AG04450 (cell line): ENCODE measurements around the gene DEDD2. TPM values are rescaled to one million over a fixed set of nuclear protein-coding genes. Genes with fewer than 3 reads are reported as not detected.

ENCODE experiments used
- CTCF ChIA-PET: fragments of 300-600, 350-600 bp; formaldehyde crosslinking; extraction: SDS; loops from one replicate; lab custom pipeline; 2022; ENCODE audit warnings: antibody characterized with exemption, inconsistent platforms; lab: Charles Lee
- POLR2A ChIA-PET: fragments of 350-600 bp; formaldehyde crosslinking; extraction: SDS; loops from one replicate; lab custom pipeline; 2021; ENCODE audit warnings: antibody characterized with exemption, inconsistent platforms; lab: Yijun Ruan, JAX
- DNase-seq: peaks from one replicate; pipeline ENCODE4 v3.0.0-alpha.2; 2011; ENCODE audit warnings: low read depth, low spot score
- H3K27ac ChIP-seq: one replicate; pipeline ENCODE4 v1.5.1; 2012; ENCODE audit warnings: low read depth, low read length, control low read depth
- H3K27me3 ChIP-seq: one replicate; pipeline ENCODE4 v1.6.0; 2012; ENCODE audit warnings: low read length; ENCODE audit not compliant: control insufficient read depth, insufficient read depth
- H3K4me3 ChIP-seq: 2 replicates; pipeline ENCODE4 v1.5.1; 2011; ENCODE audit warnings: mild to moderate bottlenecking, low read depth, low read length, control low read depth
- H3K9me3 ChIP-seq: 2 replicates; pipeline ENCODE4 v1.5.1; 2012; ENCODE audit warnings: low read length; ENCODE audit not compliant: control insufficient read depth, insufficient read depth
- polyA plus RNA-seq: library from polyadenylated mRNA; depleted of rRNA; stranded (reverse); fragments of >200 nt; gene quantifications from 2 replicates; pipeline ENCODE4 v1.2.3, GENCODE V29; 2011
- TF ChIP-seq, protein P1 (sequence below): IDR thresholded peaks from 2 replicates; pipeline ENCODE4 v1.5.1; 2011; ENCODE audit warnings: low read depth, low read length, control low read depth, inconsistent platforms

Gene DEDD2
- polyA plus RNA-seq, 1 experiment = 11.8 TPM

DNA sequence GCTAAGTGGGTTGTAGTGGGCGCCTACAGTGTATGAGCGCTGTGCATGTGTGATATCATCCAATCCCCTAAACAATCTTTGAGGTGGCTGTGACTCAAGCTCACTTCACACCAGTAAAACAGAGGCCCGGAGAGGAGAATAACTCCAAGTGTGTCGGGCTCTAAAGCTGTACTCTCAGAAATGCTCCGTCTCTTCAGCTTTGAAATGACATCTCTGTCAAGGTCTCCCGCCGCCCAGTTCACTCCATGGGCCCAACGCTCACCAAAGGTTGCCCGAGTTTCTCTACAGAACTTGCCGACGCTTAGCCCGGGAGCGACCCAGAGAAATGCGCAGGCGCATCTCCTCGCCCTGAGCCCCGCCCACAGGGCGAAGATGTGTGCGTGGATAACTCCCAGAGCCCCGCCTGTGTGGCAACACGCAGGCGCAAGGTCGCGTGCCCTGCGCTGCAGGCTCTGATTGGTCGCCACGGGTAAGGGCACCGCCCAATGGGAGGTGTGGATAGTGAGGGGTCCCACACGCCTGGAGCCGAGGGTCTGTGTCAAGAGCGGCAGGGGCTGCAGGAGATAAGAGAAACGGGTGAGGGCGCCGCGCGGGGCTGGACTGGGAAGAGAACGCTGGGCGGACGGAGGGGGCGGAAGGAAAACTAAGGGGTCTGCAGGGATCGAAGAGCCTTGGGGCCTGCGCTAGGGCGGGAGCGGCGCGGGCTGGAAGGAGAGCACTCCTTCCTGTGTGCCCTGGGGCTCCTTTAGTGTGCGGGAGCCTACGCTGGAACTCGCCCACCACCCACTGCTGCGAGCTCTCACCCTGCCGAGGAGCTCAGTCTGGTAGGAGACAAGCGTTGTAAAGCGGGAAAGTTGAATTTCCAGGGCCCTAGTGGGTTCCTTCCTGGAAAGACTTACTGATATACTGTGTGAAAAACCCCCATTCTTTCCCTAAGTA, 2.6 kb upstream of the DEDD2 start, which contains the start of gene ZNF526:
ZNF526 (plus strand) TSS at position 501 of the 939 bp plus-strand sequence. CDS start 4,092 bp downstream, outside the sequence.
- peak within 1 kb of the TSS; percentile 96 for H3K4me3 ChIP-seq
- peak within 1 kb of the TSS; percentile 80 for H3K27ac ChIP-seq
- DNase-seq = peak; percentile 94
- ChIA-PET CTCF (interaction anchor here (1.0 to 1.3 kb wide), 3 partner anchors 26 to 112 kb away, joined by 3 to 5 read pairs (median 3); no protein-coding TSS in a partner anchor), POLR2A (interaction anchor here (0.6 to 0.9 kb wide), 3 partner anchors 14 to 170 kb away, joined by 3 read pairs; partner anchors contain the start of gene CNFN)
- no peaks in the 10 kb centered on the region for H3K27me3 ChIP-seq
- TF ChIP-seq, protein P1, sequence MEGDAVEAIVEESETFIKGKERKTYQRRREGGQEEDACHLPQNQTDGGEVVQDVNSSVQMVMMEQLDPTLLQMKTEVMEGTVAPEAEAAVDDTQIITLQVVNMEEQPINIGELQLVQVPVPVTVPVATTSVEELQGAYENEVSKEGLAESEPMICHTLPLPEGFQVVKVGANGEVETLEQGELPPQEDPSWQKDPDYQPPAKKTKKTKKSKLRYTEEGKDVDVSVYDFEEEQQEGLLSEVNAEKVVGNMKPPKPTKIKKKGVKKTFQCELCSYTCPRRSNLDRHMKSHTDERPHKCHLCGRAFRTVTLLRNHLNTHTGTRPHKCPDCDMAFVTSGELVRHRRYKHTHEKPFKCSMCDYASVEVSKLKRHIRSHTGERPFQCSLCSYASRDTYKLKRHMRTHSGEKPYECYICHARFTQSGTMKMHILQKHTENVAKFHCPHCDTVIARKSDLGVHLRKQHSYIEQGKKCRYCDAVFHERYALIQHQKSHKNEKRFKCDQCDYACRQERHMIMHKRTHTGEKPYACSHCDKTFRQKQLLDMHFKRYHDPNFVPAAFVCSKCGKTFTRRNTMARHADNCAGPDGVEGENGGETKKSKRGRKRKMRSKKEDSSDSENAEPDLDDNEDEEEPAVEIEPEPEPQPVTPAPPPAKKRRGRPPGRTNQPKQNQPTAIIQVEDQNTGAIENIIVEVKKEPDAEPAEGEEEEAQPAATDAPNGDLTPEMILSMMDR = no peak
- H3K9me3 ChIP-seq = no peaks in the 10 kb centered on the region; the same call in 1 of the 2 replicates

DNA sequence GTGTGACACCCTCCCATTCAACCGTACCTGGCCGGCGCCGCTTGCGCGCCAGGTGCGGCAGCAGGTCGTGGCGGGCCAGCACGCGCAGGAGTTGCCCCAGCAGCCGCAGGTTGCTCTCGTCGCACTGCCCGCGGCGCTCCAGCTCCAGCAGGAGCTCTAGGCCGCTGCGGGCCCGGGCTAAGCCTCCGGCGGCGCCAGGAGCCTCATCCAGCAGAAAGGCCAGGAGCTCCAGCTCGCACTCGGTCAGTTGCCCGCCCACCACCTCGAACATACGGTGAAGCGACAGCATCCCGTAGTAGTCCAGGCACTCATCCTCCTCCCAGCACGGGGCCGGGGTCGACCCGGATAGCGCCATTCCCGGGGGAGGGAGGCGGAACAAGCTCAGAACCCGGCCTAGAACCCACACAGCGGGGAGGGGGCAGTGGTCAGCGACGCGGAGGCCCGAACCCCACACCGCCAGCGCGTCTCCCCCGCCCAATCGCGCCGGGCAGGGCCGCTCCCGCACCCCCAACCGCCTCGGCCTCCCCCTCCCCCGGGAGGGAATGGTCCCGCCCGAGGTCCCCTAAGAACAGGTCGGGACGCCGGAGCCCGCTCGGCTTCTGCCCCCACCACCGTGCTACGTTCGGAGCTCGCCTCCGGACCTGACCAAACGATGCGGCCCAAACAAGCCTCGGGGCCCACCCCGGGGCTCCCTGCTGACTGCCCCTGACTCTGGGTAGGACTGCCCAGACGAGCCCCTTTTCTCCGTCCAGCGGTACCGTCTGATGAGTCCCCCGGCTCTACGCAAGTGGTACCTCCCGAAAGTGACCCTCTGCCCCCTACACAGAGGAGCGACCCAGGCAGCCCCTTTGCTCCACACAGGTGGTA, 591 bp downstream of the DEDD2 start:
- POLR2A ChIA-PET = interaction anchor here (0.5 to 1.2 kb wide), 5 partner anchors 9 to 230 kb away, joined by 3 to 7 read pairs (median 4); partner anchors contain the start of gene GSK3A
- no peak for DNase-seq
- H3K9me3 ChIP-seq = no peaks in the 10 kb centered on the region; the same call in 1 of the 2 replicates
- no peaks in the 10 kb centered on the region for H3K27me3 ChIP-seq
- CTCF ChIA-PET = interaction anchor here (0.6 to 1.1 kb wide), 4 partner anchors 41 to 107 kb away, joined by 3 to 6 read pairs (median 4); no protein-coding TSS in a partner anchor
- TF ChIP-seq, protein P1 = no peak
- peak overlapping the region; percentile 96 for H3K4me3 ChIP-seq
- peak overlapping the region; percentile 61 for H3K27ac ChIP-seq

DNA sequence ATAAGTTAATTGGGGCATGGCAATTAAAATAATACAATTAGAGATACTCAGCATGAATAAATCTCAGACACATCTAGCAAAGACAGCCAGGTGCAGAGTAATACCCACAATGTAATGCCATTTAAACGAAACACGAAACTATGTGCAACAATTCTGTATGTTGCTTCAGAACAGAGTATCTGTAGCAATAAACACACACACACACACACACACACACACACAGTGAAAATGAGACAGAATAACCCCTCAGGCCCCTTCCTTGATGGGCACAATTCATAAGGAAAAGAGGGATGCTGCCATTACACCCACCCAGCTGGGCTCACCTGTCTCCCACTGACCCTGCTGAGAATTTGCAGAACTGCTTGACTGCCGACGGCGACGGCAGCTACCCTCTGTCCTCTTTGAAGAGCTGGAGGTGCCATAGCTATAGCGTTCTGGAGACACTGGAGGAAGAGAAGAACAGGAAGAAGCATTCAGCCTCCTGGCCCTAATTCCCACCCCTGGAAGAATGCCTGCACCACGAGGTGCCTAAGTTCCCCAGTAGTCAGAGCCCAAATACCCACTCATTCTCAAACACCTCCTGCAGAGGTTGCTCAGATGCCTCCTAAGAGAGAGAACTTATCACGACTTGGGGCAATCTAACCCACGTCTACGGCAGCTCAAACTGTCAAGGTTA, 2.5 kb downstream of the DEDD2 start:
- Histone ChIP-seq H3K27ac (no peak overlapping the region), H3K4me3 (no peak overlapping the region), H3K27me3 (no peaks in the 10 kb centered on the region), H3K9me3 (no peaks in the 10 kb centered on the region; the same call in 1 of the 2 replicates)
- TF ChIP-seq, protein P1 = no peak
- CTCF ChIA-PET = interaction anchor here (1.2 kb wide), 1 partner anchor 225 kb away, joined by 3 read pairs; no protein-coding TSS in a partner anchor
- no peak for DNase-seq
- POLR2A ChIA-PET = no interaction called here

DNA sequence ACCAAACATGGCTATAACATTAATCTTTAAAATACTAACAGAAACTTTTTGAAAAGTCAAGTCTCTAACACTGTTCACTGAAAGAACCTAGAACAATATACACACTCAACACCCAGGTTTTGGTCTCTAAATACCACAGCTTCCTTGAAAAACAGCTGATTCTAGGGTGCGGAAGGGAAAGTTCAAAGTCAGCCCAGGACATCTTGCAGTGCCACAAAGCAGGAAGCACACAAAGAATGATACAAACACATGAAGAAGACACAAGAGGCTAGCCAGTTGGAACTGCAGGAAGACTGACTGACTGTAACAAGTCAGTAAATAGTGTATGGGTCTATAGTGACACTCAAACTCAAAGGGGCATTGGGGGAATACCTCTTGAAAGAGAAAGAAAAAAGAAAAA, 4.6 kb downstream of the DEDD2 start:
- no peaks in the 10 kb centered on the region; the same call in 1 of the 2 replicates for H3K9me3 ChIP-seq
- H3K4me3 ChIP-seq = no peak overlapping the region
- POLR2A ChIA-PET = no interaction called here
- no peak overlapping the region for H3K27ac ChIP-seq
- H3K27me3 ChIP-seq = no peaks in the 10 kb centered on the region
- no peak for DNase-seq
- CTCF ChIA-PET = interaction anchor here (0.6 kb wide), 1 partner anchor 101 kb away, joined by 7 read pairs; no protein-coding TSS in a partner anchor
- TF ChIP-seq, protein P1 = no peak
